Midbrain (tissue), 1 donor: ENCODE data around the gene GALM.
"Not testable (repeated sequence)": the region's sequence is repeated elsewhere in the genome, so short reads cannot be mapped to it uniquely, and the experiment has no call there.

Source experiments
- DNase-seq: peaks from one replicate; lab custom pipeline; 2025; lab: John Stamatoyannopoulos, UW

The GALM gene

GRCh38 chr2:38665854-38666555 lies at the start of gene GALM:
GALM (plus strand) TSS chr2:38666114; CDS start chr2:38666162, 48 bp downstream.
- DNase-seq, result peak; percentile 73

GRCh38 chr2:38617301-38617700 lies 48.6 kb upstream of the GALM start:
- DNase-seq, result no peak

GRCh38 chr2:38619458-38620164 lies 46.3 kb upstream of the GALM start:
- no peak for DNase-seq

GRCh38 chr2:38620282-38620977 lies 45.5 kb upstream of the GALM start:
- DNase-seq, result no peak

GRCh38 chr2:38621018-38621417 lies 44.9 kb upstream of the GALM start:
- DNase-seq, result no peak

GRCh38 chr2:38622210-38622609 lies 43.7 kb upstream of the GALM start:
- no peak for DNase-seq

- DNase-seq, result no peak
These were observed 39.4 kb upstream of the GALM start for GRCh38 chr2:38626326-38627035.

GRCh38 chr2:38627391-38627790 lies 38.5 kb upstream of the GALM start:
- DNase-seq, result no peak

- no peak for DNase-seq
These were observed 36.2 kb upstream of the GALM start for GRCh38 chr2:38629684-38630083.

- no peak for DNase-seq
These were observed 33.9 kb upstream of the GALM start for GRCh38 chr2:38631976-38632375.

- no peak for DNase-seq
These were observed 32.9 kb upstream of the GALM start for GRCh38 chr2:38632980-38633379.

- no peak for DNase-seq
These were observed 32.0 kb upstream of the GALM start for GRCh38 chr2:38633895-38634294.

GRCh38 chr2:38634684-38635083 lies 31.2 kb upstream of the GALM start:
- no peak for DNase-seq

- no peak for DNase-seq
These were observed 30.8 kb upstream of the GALM start for GRCh38 chr2:38635139-38635538.

GRCh38 chr2:38636069-38636468 lies 29.8 kb upstream of the GALM start:
- no peak for DNase-seq

- not testable (repeated sequence) for DNase-seq
These were observed 23.4 kb upstream of the GALM start for GRCh38 chr2:38642373-38643017.

- DNase-seq, result no peak
These were observed 22.8 kb upstream of the GALM start for GRCh38 chr2:38643021-38643671.

- DNase-seq, result not testable (repeated sequence)
These were observed 22.0 kb upstream of the GALM start for GRCh38 chr2:38643683-38644511.

GRCh38 chr2:38648107-38648761 lies 17.7 kb upstream of the GALM start:
- DNase-seq, result no peak
